ENCODE results near the gene SIGMAR1.

SIGMAR1 gene

GRCh38 chr9:34637356-34638137 lies at the start of gene SIGMAR1:
SIGMAR1 (minus strand) TSS chr9:34637787; CDS start chr9:34637697, 90 bp downstream.
- peak; percentile 55 for DNase-seq

DNA sequence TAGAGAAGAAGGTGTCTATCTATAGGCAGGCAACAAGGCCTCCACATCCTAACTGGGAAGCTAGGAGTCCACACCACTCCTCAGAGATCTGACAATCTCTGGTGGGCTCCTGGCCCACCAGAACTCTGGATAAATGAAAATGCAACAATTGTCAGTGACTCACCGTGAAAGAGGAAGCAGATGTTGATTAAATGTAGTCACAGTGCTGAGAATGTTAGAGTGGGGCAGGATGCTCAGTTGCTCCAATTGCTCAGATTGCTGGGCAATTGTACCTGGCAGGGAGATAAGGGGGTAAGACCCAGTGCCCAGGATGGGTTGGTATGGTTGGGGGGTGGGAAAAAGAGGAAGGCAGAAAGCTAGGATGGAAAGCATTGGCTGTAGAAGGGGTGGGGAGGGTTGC lies 49.1 kb upstream of the SIGMAR1 start:
- no peak for DNase-seq

- DNase-seq = no peak
These were observed 48.6 kb upstream of the SIGMAR1 start for GRCh38 chr9:34686231-34686630.

DNA sequence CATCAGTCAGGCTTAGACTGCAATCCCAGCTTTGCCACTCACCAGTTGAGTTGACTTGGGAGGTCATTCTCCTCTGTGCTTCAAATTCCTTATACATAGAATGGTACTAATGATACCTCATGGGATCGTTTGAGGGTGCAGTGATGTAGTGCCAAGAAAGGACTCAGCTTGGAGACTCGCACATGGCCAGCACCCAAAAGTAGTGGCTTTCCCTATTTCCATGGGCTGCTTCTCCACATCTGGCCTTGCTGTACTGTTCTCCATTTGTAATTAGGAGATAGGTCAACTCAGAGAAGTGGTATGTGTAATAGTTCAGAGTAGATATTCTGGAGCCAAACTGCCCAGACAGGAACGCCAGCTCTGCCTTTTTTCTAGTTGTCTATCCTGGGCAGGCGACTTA lies 48.0 kb upstream of the SIGMAR1 start:
- no peak for DNase-seq

- DNase-seq = no peak
These were observed 47.2 kb upstream of the SIGMAR1 start for GRCh38 chr9:34684816-34685215.

- no peak for DNase-seq
These were observed 46.6 kb upstream of the SIGMAR1 start for GRCh38 chr9:34684145-34684544.

DNA sequence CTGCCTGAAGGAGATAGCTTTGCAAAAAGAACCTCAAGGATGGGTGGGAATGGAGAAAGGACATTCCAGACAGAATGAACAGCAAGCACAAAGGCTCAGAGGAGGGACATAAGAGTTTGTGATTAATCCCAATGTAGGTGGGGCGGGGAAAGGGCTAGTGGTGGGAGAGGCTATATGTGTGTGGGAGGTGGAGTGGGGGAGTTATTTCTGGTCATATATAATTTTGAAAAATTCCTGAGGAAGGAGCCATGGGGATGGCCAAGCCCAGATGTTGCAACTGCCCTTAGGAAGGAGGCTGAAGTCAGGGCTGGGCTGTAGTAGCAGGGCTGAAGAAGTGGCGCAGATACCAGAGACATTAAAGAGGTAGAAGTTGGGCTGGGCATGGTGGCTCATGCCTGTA lies 38.3 kb upstream of the SIGMAR1 start:
- no peak for DNase-seq

DNA sequence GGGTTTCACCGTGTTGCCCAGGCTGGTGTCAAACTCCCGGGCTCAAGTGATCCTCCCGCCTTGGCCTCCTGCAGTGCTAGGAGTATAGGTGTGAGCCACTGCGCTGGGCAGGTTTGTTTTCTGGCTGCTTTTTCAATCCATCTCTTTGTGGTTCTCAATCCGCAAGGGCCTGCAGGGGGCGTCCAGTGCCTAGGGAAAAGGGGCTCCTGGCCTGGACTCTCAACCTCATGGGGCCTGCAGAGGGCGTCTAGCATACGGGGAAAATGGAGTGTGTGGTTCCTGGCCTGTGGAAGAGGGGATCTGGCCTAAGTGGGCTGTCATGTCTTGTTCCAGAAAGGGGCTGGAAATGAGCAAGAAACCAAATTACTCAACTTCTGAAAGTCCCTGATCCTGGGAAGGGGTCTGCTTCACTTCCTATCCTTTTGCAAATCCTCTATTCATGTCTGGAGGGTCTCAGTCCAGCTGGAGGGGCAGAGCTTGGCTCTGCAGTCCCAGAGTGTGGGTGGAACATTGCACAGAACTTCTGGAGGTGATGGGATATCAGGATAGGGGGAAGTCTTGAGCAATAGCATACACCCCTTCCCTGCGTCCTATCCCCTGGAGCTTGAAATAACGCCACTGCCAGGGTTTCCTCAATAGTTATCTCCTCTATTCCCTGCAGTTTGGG lies 37.6 kb upstream of the SIGMAR1 start:
- no peak for DNase-seq

GRCh38 chr9:34674440-34674839 lies 36.9 kb upstream of the SIGMAR1 start:
- DNase-seq = no peak

DNA sequence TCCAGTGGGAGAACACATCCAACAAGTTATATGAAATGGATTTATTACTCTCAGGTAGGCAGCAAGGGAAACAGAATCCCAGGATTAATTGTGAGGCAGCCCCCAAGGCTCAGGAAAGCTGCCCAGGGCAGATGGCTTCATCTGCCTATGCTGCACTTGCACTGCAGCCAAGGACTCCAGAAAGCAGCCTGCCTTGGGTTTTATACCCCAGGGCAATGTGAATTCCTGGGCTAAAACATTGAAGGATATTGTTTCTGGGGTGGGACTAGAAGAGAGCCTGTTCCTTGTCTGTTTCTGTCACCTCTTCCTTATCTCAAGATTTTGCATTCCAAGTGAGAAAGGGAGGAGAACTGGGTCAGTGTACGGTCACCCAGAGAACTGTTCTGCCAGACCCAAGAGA lies 33.7 kb upstream of the SIGMAR1 start:
- DNase-seq = no peak

DNA sequence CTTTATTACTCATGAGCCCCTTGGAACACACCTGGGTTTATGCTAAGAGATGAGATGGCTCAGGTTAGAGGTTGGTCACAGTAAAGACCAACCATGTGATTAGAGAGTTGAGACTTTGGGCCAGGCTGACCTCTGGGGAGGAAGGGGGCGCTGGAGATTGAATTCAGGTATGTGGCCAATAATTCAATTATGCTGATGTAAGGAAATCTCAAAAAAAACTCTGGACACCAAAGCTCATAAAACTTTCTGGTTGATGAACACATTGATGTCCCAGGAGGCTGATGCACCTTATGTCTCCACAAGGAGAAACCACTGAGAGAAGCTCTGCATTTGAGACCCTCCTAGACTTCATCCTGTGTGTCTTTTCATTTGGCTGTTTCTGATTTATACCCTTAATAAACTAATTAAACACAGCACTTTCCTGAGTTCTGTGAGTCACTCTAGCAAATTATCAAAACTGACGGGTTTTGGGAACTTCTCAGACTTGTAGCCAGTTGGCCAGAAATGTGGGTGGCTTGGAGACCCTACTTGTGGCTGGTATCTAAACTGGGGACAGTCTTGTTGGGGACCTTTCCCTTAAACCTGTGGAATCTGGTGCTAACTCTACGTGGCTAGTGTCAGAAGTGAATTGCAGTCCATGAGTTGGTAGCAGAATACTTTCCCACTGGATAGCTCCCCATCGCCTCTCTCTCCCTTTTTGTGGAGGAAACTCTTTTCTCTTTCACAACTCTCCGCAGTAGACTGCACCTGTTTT lies 32.4 kb upstream of the SIGMAR1 start:
- DNase-seq = no peak

DNA sequence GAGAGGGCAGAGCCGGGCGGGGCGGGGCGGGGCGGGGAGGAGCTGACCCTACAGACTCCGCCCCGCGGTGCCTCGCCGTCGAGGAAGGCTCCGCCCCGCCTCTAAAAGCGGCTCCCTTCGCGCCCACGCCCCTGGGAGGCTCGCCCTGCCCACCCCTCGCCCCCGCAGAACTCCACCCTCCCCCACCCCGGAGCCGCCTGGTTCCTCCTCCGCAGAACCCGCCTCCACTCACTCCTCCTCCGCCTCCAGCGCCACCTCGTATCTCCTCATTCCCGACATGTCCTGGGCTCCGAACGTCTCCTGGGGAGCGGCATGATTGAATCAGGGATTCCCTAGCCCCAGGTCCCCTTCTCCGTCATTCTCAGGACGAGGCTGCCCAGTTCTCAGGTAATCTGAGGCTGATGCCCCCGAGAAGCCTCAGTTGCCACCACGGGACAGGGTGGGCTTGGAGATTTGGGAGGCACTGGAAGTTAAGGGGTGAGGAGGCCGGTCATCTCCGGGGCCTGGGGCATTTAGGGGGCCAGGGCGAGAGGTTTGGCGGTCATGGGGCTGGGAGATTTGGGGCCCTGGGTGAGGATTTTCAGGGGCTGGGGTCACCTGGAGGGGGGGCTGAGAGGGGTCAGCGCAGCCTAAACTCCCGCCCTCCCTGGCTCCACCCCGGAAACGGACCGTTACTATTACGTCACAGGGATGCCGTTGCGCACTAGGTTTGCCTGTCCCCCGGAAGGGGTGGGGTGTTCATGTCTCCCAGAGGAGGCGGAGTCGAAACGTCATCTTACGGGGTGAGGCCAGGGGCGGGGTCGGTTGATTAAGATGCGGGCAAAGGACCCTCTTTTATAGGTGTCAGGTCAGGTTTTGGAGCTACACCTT lies 28.0 kb upstream of the SIGMAR1 start:
- peak; percentile 31 for DNase-seq

- DNase-seq = no peak
These were observed 27.4 kb upstream of the SIGMAR1 start for GRCh38 chr9:34665067-34665380.

GRCh38 chr9:34664281-34665066 lies 26.9 kb upstream of the SIGMAR1 start:
- no peak for DNase-seq

- no peak for DNase-seq
These were observed 25.7 kb upstream of the SIGMAR1 start for GRCh38 chr9:34663303-34663605.

DNA sequence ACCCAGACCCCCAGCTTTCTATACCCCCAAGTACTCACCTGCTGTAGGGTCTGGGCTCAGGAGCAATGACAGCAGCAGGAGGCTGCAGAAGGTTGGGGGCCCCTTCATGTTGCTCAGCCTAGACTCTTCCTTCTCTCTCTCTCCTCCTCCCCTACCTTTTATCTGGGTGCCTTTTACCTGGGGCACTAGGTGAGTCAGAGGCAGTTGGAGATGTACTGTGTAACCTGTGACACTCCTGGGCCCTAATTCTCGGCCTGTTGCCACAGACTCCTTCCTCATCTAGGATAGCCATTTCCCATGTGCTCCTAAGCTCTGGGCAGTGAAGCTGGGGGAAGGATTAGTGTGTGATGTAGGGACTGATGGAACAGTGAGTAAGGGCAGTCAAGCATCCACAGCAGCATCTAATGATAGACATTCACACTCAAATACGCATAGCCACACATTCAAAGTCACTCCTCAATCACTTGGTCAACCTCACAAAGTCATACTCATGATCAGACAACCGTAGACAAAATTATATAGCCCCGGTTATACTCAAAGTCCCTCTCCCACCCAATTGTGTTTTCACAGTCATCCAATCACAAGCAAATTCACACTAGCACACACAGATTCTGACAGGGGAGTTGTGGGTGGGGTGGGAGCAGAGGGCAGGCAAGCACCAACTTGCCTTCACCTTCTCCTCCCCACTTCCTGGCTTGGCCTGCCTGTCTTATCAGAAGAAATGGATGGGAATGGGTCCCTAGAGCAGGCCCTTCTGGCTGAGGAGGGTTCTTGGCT lies 25.1 kb upstream of the SIGMAR1 start, which contains the start of gene CCL27:
Gene CCL27 (minus strand): TSS at position 132 of the 777 bp plus-strand sequence. CDS start 24 bp downstream, at position 108.
- DNase-seq = no peak

- DNase-seq = no peak
These were observed 22.1 kb upstream of the SIGMAR1 start for GRCh38 chr9:34659592-34660253.

DNA sequence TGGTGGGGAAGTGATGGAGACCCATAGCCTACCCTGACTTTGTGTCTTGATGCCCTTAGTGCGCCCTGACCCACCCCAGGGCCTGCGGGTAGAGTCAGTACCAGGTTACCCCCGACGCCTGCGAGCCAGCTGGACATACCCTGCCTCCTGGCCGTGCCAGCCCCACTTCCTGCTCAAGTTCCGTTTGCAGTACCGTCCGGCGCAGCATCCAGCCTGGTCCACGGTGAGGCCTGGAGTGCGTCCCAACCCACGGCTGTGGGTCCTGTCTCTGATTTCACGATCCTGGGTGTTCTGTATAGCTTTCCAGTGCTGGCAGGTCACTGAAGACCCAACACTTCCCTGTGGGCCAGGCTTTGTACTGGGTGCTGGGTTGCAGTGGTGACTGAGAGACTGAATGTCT lies 20.9 kb upstream of the SIGMAR1 start:
- no peak for DNase-seq

GRCh38 chr9:34656992-34657391 lies 19.4 kb upstream of the SIGMAR1 start:
- DNase-seq = no peak

- no peak for DNase-seq
These were observed 17.8 kb upstream of the SIGMAR1 start for GRCh38 chr9:34655394-34655793.

Measured in NCI-H1417 treated with DMSO at 0.1 percent for 48 hours (cell line).